HepG2 (cell line): ENCODE results near the gene EEF1E1. TPM values are rescaled to one million over a fixed set of nuclear protein-coding genes. Genes with fewer than 3 reads are reported as not detected.

Source experiments
- ATF7-NPFF ChIP-seq: sonication (generic); formaldehyde crosslinking; IDR thresholded peaks from 2 replicates; pipeline ENCODE4 v1.8.1; 2023; ENCODE audit warnings: mild to moderate bottlenecking, low read depth, missing genetic modification reagents, moderate library complexity
- CBX2 ChIP-seq, 2 experiments: fragments of 200-600 bp in 1 of 2; sonication (generic); formaldehyde crosslinking in 1 of 2; IDR thresholded peaks; 2 replicates each; pipeline versions ENCODE4 v1.7.0 to v1.8.1; 2018 to 2022; ENCODE audit warnings: low read depth in 2 of 2, low read length in 1 of 2, mild to moderate bottlenecking in 1 of 2, missing genetic modification reagents in 1 of 2
- DBP ChIP-seq: sonication (generic); formaldehyde crosslinking; IDR thresholded peaks from 2 replicates; pipeline ENCODE4 v1.4.0; 2020; ENCODE audit warnings: missing genetic modification reagents; ENCODE audit errors: not compliant biosample characterization
- ERF ChIP-seq: IDR thresholded peaks from 2 replicates; pipeline ENCODE4 v1.6.1; 2018; ENCODE audit warnings: missing biosample characterization, missing genetic modification reagents
- KLF15 ChIP-seq: sonication (generic); formaldehyde crosslinking; IDR thresholded peaks from 2 replicates; pipeline ENCODE4 v1.8.1; 2023; ENCODE audit warnings: borderline replicate concordance, mild to moderate bottlenecking, inconsistent platforms, missing genetic modification reagents, mixed read lengths
- POLR2G ChIP-seq: fragments of 200-400 bp; formaldehyde crosslinking; IDR thresholded peaks from 2 replicates; pipeline ENCODE4 v1.6.1; 2018; ENCODE audit warnings: mild to moderate bottlenecking, low read depth, low read length, moderate library complexity
- SRSF1 ChIP-seq: fragments of 200-400 bp; formaldehyde crosslinking; optimal IDR thresholded peaks from 2 replicates; pipeline ENCODE3; 2017; ENCODE audit warnings: mild to moderate bottlenecking, low read depth, low read length, moderate library complexity
- ZNF251 ChIP-seq: sonication (generic); formaldehyde crosslinking; IDR thresholded peaks from 2 replicates; pipeline ENCODE4 v1.9.0; 2021; ENCODE audit warnings: mild to moderate bottlenecking, missing genetic modification reagents
- ZNF614 ChIP-seq: IDR thresholded peaks from 2 replicates; pipeline ENCODE4 v1.6.1; 2018; ENCODE audit warnings: missing biosample characterization, missing genetic modification reagents, inconsistent platforms, borderline replicate concordance
- ZNF660 ChIP-seq: sonication (generic); formaldehyde crosslinking; IDR thresholded peaks from 2 replicates; pipeline ENCODE4 v1.5.1; 2020; ENCODE audit warnings: mild to moderate bottlenecking, low read depth, missing genetic modification reagents, borderline replicate concordance
- ZNF776 ChIP-seq: sonication (generic); formaldehyde crosslinking; IDR thresholded peaks from 2 replicates; pipeline ENCODE4 v1.4.0; 2020; ENCODE audit warnings: mild to moderate bottlenecking, missing genetic modification reagents
- ZNF841 ChIP-seq: sonication (generic); formaldehyde crosslinking; IDR thresholded peaks from 2 replicates; pipeline ENCODE4 v1.8.1; 2023; ENCODE audit warnings: missing genetic modification reagents, borderline replicate concordance
- polyA plus RNA-seq, 8 experiments: library from polyadenylated mRNA; depleted of rRNA in 3 of 8; stranded (reverse) in 7 of 8; unstranded in 1 of 8; fragments of >200 nt; fragmentation: Illumina TruSeq in 4 of 8; extraction: Trizol in 4 of 8; gene quantifications; 2 replicates each; pipeline versions ENCODE4 v1.2.1 to v1.2.3, GENCODE V29; 2011 to 2016; ENCODE audit warnings: low read depth in 4 of 8, missing spikeins in 1 of 8, mixed read lengths in 1 of 8; ENCODE audit not compliant: insufficient read depth in 1 of 8
- total RNA-seq, 5 experiments: library from RNA; depleted of rRNA; stranded (reverse); fragments of >200 nt; fragmentation: Illumina TruSeq; extraction: Trizol; gene quantifications; 2 replicates each; pipeline ENCODE4 v1.2.3, GENCODE V29; 2016; ENCODE audit warnings: low read depth in 1 of 5
- TF ChIP-seq, protein P1 (sequence below), 2 experiments: sonication (generic) in 1 of 2; formaldehyde crosslinking in 1 of 2; IDR thresholded peaks; 2 replicates each; pipeline versions ENCODE4 v1.6.1 to v1.9.0; 2014 to 2022; ENCODE audit warnings: antibody characterized with exemption in 1 of 2, borderline replicate concordance in 1 of 2, inconsistent platforms in 1 of 2, low read depth in 1 of 2, missing genetic modification reagents in 1 of 2
- TF ChIP-seq, protein P2 (sequence below): sonication (generic); formaldehyde crosslinking; IDR thresholded peaks from 2 replicates; pipeline ENCODE4 v1.4.0; 2020; ENCODE audit warnings: missing genetic modification reagents
- TF ChIP-seq, protein P3 (sequence below): IDR thresholded peaks from 2 replicates; pipeline ENCODE4 v1.6.1; 2018; ENCODE audit warnings: missing genetic modification reagents
- TF ChIP-seq, protein P4 (sequence below): sonication (generic); formaldehyde crosslinking; IDR thresholded peaks from 2 replicates; pipeline ENCODE4 v1.5.0; 2020; ENCODE audit warnings: missing genetic modification reagents

The EEF1E1 gene
- total and polyA plus RNA-seq, 2 of the 13 experiments (the other 11 are each of a cell fraction or from before 2014, with no cell fraction given), result 128 to 188 TPM

GRCh38 chr6:8102122-8102958 is at the start of gene EEF1E1 (continued):
- TF ChIP-seq, protein P1, sequence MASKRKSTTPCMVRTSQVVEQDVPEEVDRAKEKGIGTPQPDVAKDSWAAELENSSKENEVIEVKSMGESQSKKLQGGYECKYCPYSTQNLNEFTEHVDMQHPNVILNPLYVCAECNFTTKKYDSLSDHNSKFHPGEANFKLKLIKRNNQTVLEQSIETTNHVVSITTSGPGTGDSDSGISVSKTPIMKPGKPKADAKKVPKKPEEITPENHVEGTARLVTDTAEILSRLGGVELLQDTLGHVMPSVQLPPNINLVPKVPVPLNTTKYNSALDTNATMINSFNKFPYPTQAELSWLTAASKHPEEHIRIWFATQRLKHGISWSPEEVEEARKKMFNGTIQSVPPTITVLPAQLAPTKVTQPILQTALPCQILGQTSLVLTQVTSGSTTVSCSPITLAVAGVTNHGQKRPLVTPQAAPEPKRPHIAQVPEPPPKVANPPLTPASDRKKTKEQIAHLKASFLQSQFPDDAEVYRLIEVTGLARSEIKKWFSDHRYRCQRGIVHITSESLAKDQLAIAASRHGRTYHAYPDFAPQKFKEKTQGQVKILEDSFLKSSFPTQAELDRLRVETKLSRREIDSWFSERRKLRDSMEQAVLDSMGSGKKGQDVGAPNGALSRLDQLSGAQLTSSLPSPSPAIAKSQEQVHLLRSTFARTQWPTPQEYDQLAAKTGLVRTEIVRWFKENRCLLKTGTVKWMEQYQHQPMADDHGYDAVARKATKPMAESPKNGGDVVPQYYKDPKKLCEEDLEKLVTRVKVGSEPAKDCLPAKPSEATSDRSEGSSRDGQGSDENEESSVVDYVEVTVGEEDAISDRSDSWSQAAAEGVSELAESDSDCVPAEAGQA (IDR thresholded peaks at IDR 0.05; ENCODE audit: low read depth), result peak; percentile 74
- TF ChIP-seq, protein P1 (CRISPR knock-in tag; IDR thresholded peaks at IDR 0.05; ENCODE audit: borderline replicate concordance), result no peak
- TF ChIP-seq DBP (CRISPR knock-in tag) (no peak), ZNF776 (no peak; the same call in 1 of the 2 replicates), SRSF1 (peak; percentile 97), POLR2G (peak; percentile 96), KLF15 (peak; percentile 56; the same call in 1 of the 2 replicates), ZNF841 (CRISPR knock-in tag) (no peak), CBX2 (IDR thresholded peaks at IDR 0.05; ENCODE audit: low read depth, low read length) (no peak), CBX2 (CRISPR knock-in tag; IDR thresholded peaks at IDR 0.05; ENCODE audit: low read depth) (no peak), ATF7-NPFF (peak; percentile 77; the same call in 1 of the 2 replicates), ZNF660 (CRISPR knock-in tag) (no peak), ZNF614 (CRISPR knock-in tag) (peak; percentile 34; the same call in 1 of the 2 replicates), ZNF251 (CRISPR knock-in tag) (peak; percentile 88; the same call in 1 of the 2 replicates), ERF (peak; percentile 83)
- TF ChIP-seq, protein P2, sequence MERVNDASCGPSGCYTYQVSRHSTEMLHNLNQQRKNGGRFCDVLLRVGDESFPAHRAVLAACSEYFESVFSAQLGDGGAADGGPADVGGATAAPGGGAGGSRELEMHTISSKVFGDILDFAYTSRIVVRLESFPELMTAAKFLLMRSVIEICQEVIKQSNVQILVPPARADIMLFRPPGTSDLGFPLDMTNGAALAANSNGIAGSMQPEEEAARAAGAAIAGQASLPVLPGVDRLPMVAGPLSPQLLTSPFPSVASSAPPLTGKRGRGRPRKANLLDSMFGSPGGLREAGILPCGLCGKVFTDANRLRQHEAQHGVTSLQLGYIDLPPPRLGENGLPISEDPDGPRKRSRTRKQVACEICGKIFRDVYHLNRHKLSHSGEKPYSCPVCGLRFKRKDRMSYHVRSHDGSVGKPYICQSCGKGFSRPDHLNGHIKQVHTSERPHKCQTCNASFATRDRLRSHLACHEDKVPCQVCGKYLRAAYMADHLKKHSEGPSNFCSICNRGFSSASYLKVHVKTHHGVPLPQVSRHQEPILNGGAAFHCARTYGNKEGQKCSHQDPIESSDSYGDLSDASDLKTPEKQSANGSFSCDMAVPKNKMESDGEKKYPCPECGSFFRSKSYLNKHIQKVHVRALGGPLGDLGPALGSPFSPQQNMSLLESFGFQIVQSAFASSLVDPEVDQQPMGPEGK, result peak; percentile 54; the same call in 1 of the 2 replicates
- TF ChIP-seq, protein P3, sequence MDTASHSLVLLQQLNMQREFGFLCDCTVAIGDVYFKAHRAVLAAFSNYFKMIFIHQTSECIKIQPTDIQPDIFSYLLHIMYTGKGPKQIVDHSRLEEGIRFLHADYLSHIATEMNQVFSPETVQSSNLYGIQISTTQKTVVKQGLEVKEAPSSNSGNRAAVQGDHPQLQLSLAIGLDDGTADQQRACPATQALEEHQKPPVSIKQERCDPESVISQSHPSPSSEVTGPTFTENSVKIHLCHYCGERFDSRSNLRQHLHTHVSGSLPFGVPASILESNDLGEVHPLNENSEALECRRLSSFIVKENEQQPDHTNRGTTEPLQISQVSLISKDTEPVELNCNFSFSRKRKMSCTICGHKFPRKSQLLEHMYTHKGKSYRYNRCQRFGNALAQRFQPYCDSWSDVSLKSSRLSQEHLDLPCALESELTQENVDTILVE (CRISPR knock-in tag), result no peak
- TF ChIP-seq, protein P4, sequence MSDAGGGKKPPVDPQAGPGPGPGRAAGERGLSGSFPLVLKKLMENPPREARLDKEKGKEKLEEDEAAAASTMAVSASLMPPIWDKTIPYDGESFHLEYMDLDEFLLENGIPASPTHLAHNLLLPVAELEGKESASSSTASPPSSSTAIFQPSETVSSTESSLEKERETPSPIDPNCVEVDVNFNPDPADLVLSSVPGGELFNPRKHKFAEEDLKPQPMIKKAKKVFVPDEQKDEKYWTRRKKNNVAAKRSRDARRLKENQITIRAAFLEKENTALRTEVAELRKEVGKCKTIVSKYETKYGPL (CRISPR knock-in tag), result no peak
